ENCODE results near the gene NOL8.
A peak's percentile ranks its signal among the peaks of the same experiment; 100 is the strongest.

The NOL8 gene

GRCh38 chr9:92325269-92325990 lies at the start of gene NOL8, which contains the start of gene CENPP:
Gene NOL8, minus strand, starts transcription at chr9:92325350. Its CDS starts 1,189 bp downstream, at chr9:92324161.
Gene CENPP, plus strand, starts transcription at chr9:92325953.
- peak; percentile 91 for DNase-seq (ENCODE audit: low spot score)

- DNase-seq (ENCODE audit: low spot score), result no peak
Measured at GRCh38 chr9:92373167-92373566, 48.0 kb upstream of the NOL8 start.

- no peak for DNase-seq (ENCODE audit: low spot score)
Measured at GRCh38 chr9:92369075-92369474, 43.9 kb upstream of the NOL8 start.

- no peak for DNase-seq (ENCODE audit: low spot score)
Measured at GRCh38 chr9:92360083-92360482, 34.9 kb upstream of the NOL8 start.

GRCh38 chr9:92359394-92359995 lies 34.3 kb upstream of the NOL8 start:
- no peak for DNase-seq (ENCODE audit: low spot score)

- DNase-seq (ENCODE audit: low spot score), result no peak
Measured at GRCh38 chr9:92353051-92353450, 27.9 kb upstream of the NOL8 start.

GRCh38 chr9:92350740-92351133 lies 25.6 kb upstream of the NOL8 start:
- DNase-seq (ENCODE audit: low spot score), result no peak

GRCh38 chr9:92349771-92350739 lies 24.9 kb upstream of the NOL8 start:
- no peak for DNase-seq (ENCODE audit: low spot score)

GRCh38 chr9:92345582-92345981 lies 20.4 kb upstream of the NOL8 start:
- DNase-seq (ENCODE audit: low spot score), result no peak

- no peak for DNase-seq (ENCODE audit: low spot score)
Measured at GRCh38 chr9:92342825-92343488, 17.8 kb upstream of the NOL8 start.

- DNase-seq (ENCODE audit: low spot score), result no peak
Measured at GRCh38 chr9:92341578-92341977, 16.4 kb upstream of the NOL8 start.

GRCh38 chr9:92333282-92333634 lies 8.1 kb upstream of the NOL8 start:
- no peak for DNase-seq (ENCODE audit: low spot score)

- no peak for DNase-seq (ENCODE audit: low spot score)
Measured at GRCh38 chr9:92332577-92333281, 7.6 kb upstream of the NOL8 start.

- DNase-seq (ENCODE audit: low spot score), result peak; percentile 22
Measured at GRCh38 chr9:92328225-92328624, 3.1 kb upstream of the NOL8 start.

GRCh38 chr9:92327283-92327850 lies 2.2 kb upstream of the NOL8 start:
- DNase-seq (ENCODE audit: low spot score), result no peak

GRCh38 chr9:92325991-92326500 lies 896 bp upstream of the NOL8 start:
- DNase-seq (ENCODE audit: low spot score), result no peak

GRCh38 chr9:92324889-92325268 lies 271 bp downstream of the NOL8 start:
- no peak for DNase-seq (ENCODE audit: low spot score)

GRCh38 chr9:92324431-92324830 lies 719 bp downstream of the NOL8 start:
- DNase-seq (ENCODE audit: low spot score), result no peak

- no peak for DNase-seq (ENCODE audit: low spot score)
Measured at GRCh38 chr9:92315456-92315855, 9.7 kb downstream of the NOL8 start.

GRCh38 chr9:92313624-92314012 lies 11.5 kb downstream of the NOL8 start:
- no peak for DNase-seq (ENCODE audit: low spot score)

Data from kidney tubule cell (primary cell).